GM23338 (cell line): ENCODE data around the gene FARS2.

ENCODE experiments used
- CTCF ChIP-seq, 2 experiments: fragments of 200-600 bp in 1 of 2; sonication (generic) in 1 of 2; conservative IDR thresholded peaks; 2 replicates each; pipeline versions ENCODE4 v1.5.1 to v1.6.1; 2016 to 2017; ENCODE audit warnings: antibody characterized with exemption in 2 of 2, low read depth in 2 of 2, mild to moderate bottlenecking in 2 of 2, moderate library complexity in 1 of 2
- EZH2 ChIP-seq: fragments of 200-600 bp; sonication (generic); IDR thresholded peaks from one replicate; pipeline ENCODE4 v1.8.0; 2017; ENCODE audit warnings: antibody characterized with exemption, mild to moderate bottlenecking, low read depth; ENCODE audit not compliant: unreplicated experiment
- EZH2phosphoT487 ChIP-seq: fragments of 200-600 bp; sonication (generic); IDR thresholded peaks from one replicate; pipeline ENCODE4 v1.8.1; 2018; ENCODE audit warnings: antibody characterized with exemption; ENCODE audit not compliant: unreplicated experiment
- POLR2AphosphoS5 ChIP-seq: IDR thresholded peaks from 2 replicates; pipeline ENCODE4 v1.6.1; 2016; ENCODE audit warnings: antibody characterized with exemption, low read depth
- REST ChIP-seq: IDR thresholded peaks from one replicate; pipeline ENCODE4 v1.6.1; 2018; ENCODE audit warnings: antibody characterized with exemption; ENCODE audit not compliant: unreplicated experiment
- STAT1 ChIP-seq: IDR thresholded peaks from one replicate; pipeline ENCODE4 v1.6.1; 2016; ENCODE audit warnings: antibody characterized with exemption; ENCODE audit not compliant: unreplicated experiment
- ZNF462 ChIP-seq: fragments of 250-450 bp; sonication (Bioruptor Pico); IDR thresholded peaks from 2 replicates; pipeline ENCODE4 v1.5.0; 2020; ENCODE audit warnings: mild to moderate bottlenecking, moderate library complexity

- TF ChIP-seq CTCF (conservative IDR thresholded peaks at IDR 0.05; ENCODE audit: low read depth in 2 of 2) (no peak), EZH2phosphoT487 (no peak), POLR2AphosphoS5 (no peak), ZNF462 (CRISPR knock-in tag) (no peak), EZH2 (no peak), REST (no peak), STAT1 (no peak)
Observed at GRCh38 chr6:5499644-5500306, 238.5 kb downstream of the FARS2 start.
